Astrocyte (in vitro differentiated cells and primary cell): Measurements from ENCODE around the gene C6orf118. TPM values are rescaled to one million over a fixed set of nuclear protein-coding genes. Genes with fewer than 3 reads are reported as not detected.

Experiments
- DNase-seq: peaks from one replicate; pipeline ENCODE4 v3.0.0-alpha.2; 2010; ENCODE audit warnings: low read depth
- FAIRE-seq: peaks from 2 replicates; lab custom pipeline; 2011; peaks lifted over from hg19 to GRCh38; lab: Jason Lieb, UNC
- H2AFZ ChIP-seq: 2 replicates; pipeline ENCODE4 v1.6.0; 2012; ENCODE audit warnings: low read depth, low read length, inconsistent platforms
- H3K27ac ChIP-seq: 2 replicates; pipeline ENCODE4 v1.5.1; 2011; ENCODE audit warnings: low read depth, low read length, inconsistent platforms
- H3K27me3 ChIP-seq: 2 replicates; pipeline ENCODE4 v1.6.0; 2011; ENCODE audit warnings: low read length, inconsistent platforms; ENCODE audit not compliant: insufficient read depth
- H3K36me3 ChIP-seq: 2 replicates; pipeline ENCODE4 v1.5.1; 2011; ENCODE audit warnings: low read length, inconsistent platforms; ENCODE audit not compliant: insufficient read depth
- H3K4me1 ChIP-seq: 2 replicates; pipeline ENCODE4 v1.5.1; 2011; ENCODE audit warnings: low read length, inconsistent platforms; ENCODE audit not compliant: insufficient read depth
- H3K4me2 ChIP-seq: 2 replicates; pipeline ENCODE4 v1.6.0; 2012; ENCODE audit warnings: low read length, inconsistent platforms
- H3K4me3 ChIP-seq: 2 replicates; pipeline ENCODE4 v1.5.1; 2011; ENCODE audit warnings: low read depth, mild to moderate bottlenecking, low read length, inconsistent platforms; ENCODE audit not compliant: insufficient read depth
- H3K79me2 ChIP-seq: 2 replicates; pipeline ENCODE4 v1.6.0; 2012; ENCODE audit warnings: mild to moderate bottlenecking, low read length, inconsistent platforms; ENCODE audit not compliant: insufficient read depth
- H3K9ac ChIP-seq: 2 replicates; pipeline ENCODE4 v1.6.0; 2012; ENCODE audit warnings: mild to moderate bottlenecking, low read length, inconsistent platforms
- H3K9me3 ChIP-seq: 2 replicates; pipeline ENCODE4 v1.5.1; 2012; ENCODE audit warnings: low read depth, mild to moderate bottlenecking, low read length, inconsistent platforms; ENCODE audit not compliant: insufficient read depth
- H4K20me1 ChIP-seq: 2 replicates; pipeline ENCODE4 v1.6.0; 2012; ENCODE audit warnings: low read length, inconsistent platforms; ENCODE audit not compliant: insufficient read depth
- H3K27ac Mint-ChIP-seq: one replicate; pipeline ENCODE4 v1.8.0; 2021; ENCODE audit warnings: mild to moderate bottlenecking, mixed read lengths; ENCODE audit not compliant: unreplicated experiment
- H3K27me3 Mint-ChIP-seq: one replicate; pipeline ENCODE4 v1.8.0; 2021; ENCODE audit warnings: low read depth, mixed read lengths; ENCODE audit not compliant: unreplicated experiment
- H3K36me3 Mint-ChIP-seq: one replicate; pipeline ENCODE4 v1.8.0; 2021; ENCODE audit warnings: low read depth, mixed read lengths; ENCODE audit not compliant: unreplicated experiment
- H3K4me1 Mint-ChIP-seq: one replicate; pipeline ENCODE4 v1.8.0; 2021; ENCODE audit warnings: low read depth, mixed read lengths; ENCODE audit not compliant: unreplicated experiment
- H3K4me3 Mint-ChIP-seq: one replicate; pipeline ENCODE4 v1.8.0; 2021; ENCODE audit warnings: mild to moderate bottlenecking, moderate library complexity, mixed read lengths; ENCODE audit not compliant: unreplicated experiment
- H3K9me3 Mint-ChIP-seq: one replicate; pipeline ENCODE4 v1.8.0; 2021; ENCODE audit warnings: mild to moderate bottlenecking, mixed read lengths; ENCODE audit not compliant: unreplicated experiment
- EZH2 ChIP-seq: IDR thresholded peaks from 2 replicates; pipeline ENCODE4 v1.6.1; 2012; ENCODE audit warnings: mild to moderate bottlenecking, low read length, inconsistent platforms; ENCODE audit not compliant: insufficient read depth
- total RNA-seq: library from RNA; stranded (reverse); gene quantifications from 2 replicates; pipeline ENCODE4 v1.2.1, GENCODE V29; 2021
- TF ChIP-seq, protein P1 (sequence below): IDR thresholded peaks from 2 replicates; pipeline ENCODE4 v1.5.1; 2011; ENCODE audit warnings: low read depth, mild to moderate bottlenecking, inconsistent platforms, low read length, moderate library complexity; ENCODE audit not compliant: insufficient read depth

C6orf118 gene
- total RNA-seq, 1 donor from 2014 or later = not detected

DNA sequence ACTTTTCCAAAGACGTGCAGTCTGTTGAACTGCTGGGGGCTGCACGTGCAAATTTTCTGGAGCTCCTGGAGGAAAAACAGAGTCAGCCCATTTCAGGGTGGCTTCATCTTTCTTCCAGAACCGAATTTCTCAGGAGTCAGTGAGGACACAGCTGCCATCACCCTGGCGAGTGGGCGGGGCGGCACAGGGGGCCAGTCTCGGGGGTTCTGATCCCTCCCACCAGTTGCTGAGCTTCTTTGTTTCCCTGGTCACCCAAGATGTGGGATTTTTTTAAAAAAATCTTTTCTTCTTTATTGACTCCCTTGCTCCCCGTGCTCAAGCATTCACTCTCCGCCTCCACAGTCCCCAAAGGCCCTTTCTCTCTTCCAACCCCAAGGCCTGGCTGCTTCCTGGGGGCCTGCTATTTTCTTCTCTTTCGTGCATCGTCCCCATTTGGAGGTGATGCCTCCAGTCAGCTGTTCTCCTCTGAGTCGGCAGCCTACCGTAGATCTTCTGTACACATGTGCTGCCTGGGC, 8.9 kb downstream of the C6orf118 start:
- no peak for FAIRE-seq
- Histone ChIP-seq H3K36me3 (no peaks in the 10 kb centered on the region), H3K79me2 (no peaks in the 10 kb centered on the region), H3K9ac (no peak overlapping the region), H4K20me1 (no peaks in the 10 kb centered on the region), H3K27me3 (no peaks in the 10 kb centered on the region), H3K4me2 (no peak overlapping the region), H3K9me3 (no peaks in the 10 kb centered on the region), H3K4me1 (no peaks in the 10 kb centered on the region), H2AFZ (no peak overlapping the region), H3K27ac (no peak overlapping the region), H3K4me3 (no peak overlapping the region)
- TF ChIP-seq, protein P1, sequence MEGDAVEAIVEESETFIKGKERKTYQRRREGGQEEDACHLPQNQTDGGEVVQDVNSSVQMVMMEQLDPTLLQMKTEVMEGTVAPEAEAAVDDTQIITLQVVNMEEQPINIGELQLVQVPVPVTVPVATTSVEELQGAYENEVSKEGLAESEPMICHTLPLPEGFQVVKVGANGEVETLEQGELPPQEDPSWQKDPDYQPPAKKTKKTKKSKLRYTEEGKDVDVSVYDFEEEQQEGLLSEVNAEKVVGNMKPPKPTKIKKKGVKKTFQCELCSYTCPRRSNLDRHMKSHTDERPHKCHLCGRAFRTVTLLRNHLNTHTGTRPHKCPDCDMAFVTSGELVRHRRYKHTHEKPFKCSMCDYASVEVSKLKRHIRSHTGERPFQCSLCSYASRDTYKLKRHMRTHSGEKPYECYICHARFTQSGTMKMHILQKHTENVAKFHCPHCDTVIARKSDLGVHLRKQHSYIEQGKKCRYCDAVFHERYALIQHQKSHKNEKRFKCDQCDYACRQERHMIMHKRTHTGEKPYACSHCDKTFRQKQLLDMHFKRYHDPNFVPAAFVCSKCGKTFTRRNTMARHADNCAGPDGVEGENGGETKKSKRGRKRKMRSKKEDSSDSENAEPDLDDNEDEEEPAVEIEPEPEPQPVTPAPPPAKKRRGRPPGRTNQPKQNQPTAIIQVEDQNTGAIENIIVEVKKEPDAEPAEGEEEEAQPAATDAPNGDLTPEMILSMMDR = no peak
- no peaks in the 10 kb centered on the region for H3K36me3 Mint-ChIP-seq
- H3K27me3 Mint-ChIP-seq = peaks cover 3% of the 10 kb centered on the region
- no peaks in the 10 kb centered on the region for H3K4me1 Mint-ChIP-seq
- no peak overlapping the region for H3K27ac Mint-ChIP-seq
- no peak overlapping the region for H3K4me3 Mint-ChIP-seq
- no peak for DNase-seq
- no peaks in the 10 kb centered on the region for H3K9me3 Mint-ChIP-seq

- Histone ChIP-seq H3K9me3 (no peaks in the 10 kb centered on the region), H3K4me3 (no peak overlapping the region), H3K9ac (no peak overlapping the region), H3K27me3 (no peaks in the 10 kb centered on the region), H3K4me2 (no peak overlapping the region), H3K4me1 (no peaks in the 10 kb centered on the region), H3K79me2 (no peaks in the 10 kb centered on the region), H3K27ac (no peak overlapping the region), H3K36me3 (no peaks in the 10 kb centered on the region), H4K20me1 (no peaks in the 10 kb centered on the region), H2AFZ (no peak overlapping the region)
- Mint-ChIP-seq H3K4me3 (no peak overlapping the region), H3K27ac (no peak overlapping the region), H3K36me3 (no peaks in the 10 kb centered on the region), H3K9me3 (no peaks in the 10 kb centered on the region), H3K27me3 (peaks cover 3% of the 10 kb centered on the region), H3K4me1 (no peaks in the 10 kb centered on the region)
- FAIRE-seq (no peak), DNase-seq (no peak)
- no peak for TF ChIP-seq EZH2
Measured at GRCh38 chr6:165298875-165299274, 10.5 kb downstream of the C6orf118 start.

DNA sequence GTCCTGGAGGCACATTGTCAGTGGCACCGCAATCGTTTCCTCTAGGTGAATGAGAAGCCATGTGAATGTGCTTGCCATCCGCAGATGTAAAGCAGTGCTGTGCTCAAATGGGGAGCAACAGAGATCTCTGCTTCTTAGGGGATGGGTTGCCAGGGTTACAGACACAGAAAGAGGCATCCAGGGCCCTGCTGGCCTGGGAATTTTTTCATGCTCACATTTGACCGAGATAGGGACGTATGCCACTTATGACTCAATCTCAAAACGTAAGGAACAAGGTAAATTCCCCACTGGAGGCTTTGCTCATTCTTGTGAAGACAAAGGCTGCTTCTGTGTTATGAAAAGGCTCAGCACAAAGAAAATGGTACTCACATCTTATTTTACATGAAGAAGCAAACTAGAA, 11.0 kb downstream of the C6orf118 start:
- H3K9ac ChIP-seq = no peak overlapping the region
- no peaks in the 10 kb centered on the region for H3K36me3 ChIP-seq
- peak overlapping the region; percentile 26 for H2AFZ ChIP-seq
- H3K4me2 ChIP-seq = no peak overlapping the region
- Mint-ChIP-seq H3K27ac (no peak overlapping the region), H3K4me3 (no peak overlapping the region), H3K9me3 (no peaks in the 10 kb centered on the region), H3K36me3 (no peaks in the 10 kb centered on the region), H3K4me1 (no peaks in the 10 kb centered on the region), H3K27me3 (peaks cover 3% of the 10 kb centered on the region)
- no peaks in the 10 kb centered on the region for H4K20me1 ChIP-seq
- TF ChIP-seq, protein P1 = no peak
- no peak for TF ChIP-seq EZH2
- H3K4me3 ChIP-seq = no peak overlapping the region
- H3K4me1 ChIP-seq = no peaks in the 10 kb centered on the region
- no peaks in the 10 kb centered on the region for H3K27me3 ChIP-seq
- no peak overlapping the region for H3K27ac ChIP-seq
- no peaks in the 10 kb centered on the region for H3K9me3 ChIP-seq
- H3K79me2 ChIP-seq = no peaks in the 10 kb centered on the region
- DNase-seq (no peak), FAIRE-seq (no peak)
